CD4-positive, CD25-positive, alpha-beta regulatory T cell (primary cell): Measurements from ENCODE around the gene EFTUD2. TPM values are rescaled to one million over a fixed set of nuclear protein-coding genes. Genes with fewer than 3 reads are reported as not detected.

Experiments
- ATAC-seq, 2 donors: fragments of 150-1000 bp; cut with Tn5 transposase; one replicate each; pipeline ENCODE4 v1.10.0; 2021; ENCODE audit warnings: low read depth in 2 of 2, moderate number of reproducible peaks in 2 of 2, moderate library complexity in 1 of 2
- DNase-seq, 3 donors: peaks; one replicate each; pipeline versions ENCODE4 v3.0.0 to v3.0.0-alpha.2; 2012 to 2022; ENCODE audit warnings: mixed read lengths in 1 of 3
- H3K27ac ChIP-seq: one replicate; pipeline ENCODE4 v1.7.0; 2013; ENCODE audit warnings: mild to moderate bottlenecking, low read length; ENCODE audit not compliant: insufficient read depth, poor library complexity, severe bottlenecking
- H3K27me3 ChIP-seq: one replicate; pipeline ENCODE4 v1.7.0; 2013; ENCODE audit warnings: low read length; ENCODE audit not compliant: control insufficient read depth, insufficient read depth
- H3K36me3 ChIP-seq: one replicate; pipeline ENCODE4 v1.7.0; 2013; ENCODE audit warnings: mild to moderate bottlenecking, low read length, moderate library complexity; ENCODE audit not compliant: control insufficient read depth, insufficient read depth
- H3K4me1 ChIP-seq: 2 replicates; pipeline ENCODE4 v1.7.0; 2013; ENCODE audit warnings: mild to moderate bottlenecking, low read length; ENCODE audit not compliant: insufficient read depth, control insufficient read depth, poor library complexity, severe bottlenecking
- H3K4me3 ChIP-seq: one replicate; pipeline ENCODE4 v1.7.0; 2013; ENCODE audit warnings: low read depth, mild to moderate bottlenecking, low read length, moderate library complexity
- H3K9me3 ChIP-seq, 2 experiments: 1 replicate in 1 of 2; 2 replicates in 1 of 2; pipeline ENCODE4 v1.7.0; 2013; ENCODE audit warnings: low read length in 2 of 2, mild to moderate bottlenecking in 1 of 2, moderate library complexity in 1 of 2; ENCODE audit not compliant: control insufficient read depth in 2 of 2
- H3K27ac Mint-ChIP-seq, 3 donors: one replicate each; pipeline ENCODE4 v1.8.0; 2020 to 2022; ENCODE audit warnings: mild to moderate bottlenecking in 3 of 3, mixed read lengths in 3 of 3, moderate library complexity in 2 of 3
- H3K27me3 Mint-ChIP-seq: one replicate; pipeline ENCODE4 v1.8.0; 2022; ENCODE audit warnings: mild to moderate bottlenecking, mixed read lengths
- H3K36me3 Mint-ChIP-seq: one replicate; pipeline ENCODE4 v1.8.0; 2020; ENCODE audit warnings: mixed read lengths
- H3K4me1 Mint-ChIP-seq, 4 donors: one replicate each; pipeline ENCODE4 v1.8.0; 2020 to 2022; ENCODE audit warnings: mixed read lengths in 4 of 4, mild to moderate bottlenecking in 1 of 4
- H3K4me3 Mint-ChIP-seq, 4 donors: one replicate each; pipeline ENCODE4 v1.8.0; 2020 to 2022; ENCODE audit warnings: mild to moderate bottlenecking in 4 of 4, mixed read lengths in 4 of 4, moderate library complexity in 3 of 4
- H3K9me3 Mint-ChIP-seq, 7 donors: one replicate each; pipeline ENCODE4 v1.8.0; 2020 to 2022; ENCODE audit warnings: mixed read lengths in 7 of 7, mild to moderate bottlenecking in 3 of 7, moderate library complexity in 2 of 7
- polyA plus RNA-seq, 4 donors: library from polyadenylated mRNA; unstranded; fragments of 300-500 nt; fragmentation: Illumina TruSeq; gene quantifications; one replicate each; pipeline ENCODE4 v1.2.3, GENCODE V29; 2021
- total RNA-seq: library from RNA; stranded (reverse); gene quantifications from one replicate; pipeline ENCODE4 v1.2.3, GENCODE V29; 2022

Gene EFTUD2
- total and polyA plus RNA-seq, 5 donors from 2014 or later: 58.8 to 111 (median 79.3) TPM

GRCh38 chr17:44922746-44923470 lies 23.7 kb upstream of the EFTUD2 start:
- Mint-ChIP-seq H3K27ac (no peak overlapping the region), H3K27me3 (peaks cover 9% of the 10 kb centered on the region), H3K4me1 (no peaks in the 10 kb centered on the region), H3K36me3 (no peaks in the 10 kb centered on the region), H3K4me3 (no peak overlapping the region), H3K9me3 (no peaks in the 10 kb centered on the region)
- ATAC-seq (no peak), DNase-seq (no peak)
- Histone ChIP-seq H3K9me3 (no peaks in the 10 kb centered on the region), H3K36me3 (no peaks in the 10 kb centered on the region), H3K27me3 (no peaks in the 10 kb centered on the region), H3K4me3 (no peak overlapping the region), H3K4me1 (no peaks in the 10 kb centered on the region), H3K27ac (no peak overlapping the region)

- no peak overlapping the region for H3K27ac ChIP-seq
- H3K4me3 ChIP-seq: no peak overlapping the region
- Mint-ChIP-seq H3K9me3 (no peaks in the 10 kb centered on the region), H3K27me3 (peaks cover 9% of the 10 kb centered on the region), H3K4me1 (no peaks in the 10 kb centered on the region), H3K36me3 (no peaks in the 10 kb centered on the region), H3K27ac (no peak overlapping the region), H3K4me3 (no peak overlapping the region)
- no peaks in the 10 kb centered on the region for H3K9me3 ChIP-seq
- H3K4me1 ChIP-seq: no peaks in the 10 kb centered on the region
- no peak for ATAC-seq
- DNase-seq: no peak
- no peaks in the 10 kb centered on the region for H3K27me3 ChIP-seq
- no peaks in the 10 kb centered on the region for H3K36me3 ChIP-seq
These were observed 22.9 kb upstream of the EFTUD2 start for GRCh38 chr17:44922136-44922535.

- H3K36me3 ChIP-seq: no peaks in the 10 kb centered on the region
- ATAC-seq (no peak), DNase-seq (no peak)
- no peaks in the 10 kb centered on the region for H3K27me3 ChIP-seq
- H3K27ac ChIP-seq: no peak overlapping the region
- no peaks in the 10 kb centered on the region for H3K9me3 Mint-ChIP-seq
- H3K4me3 ChIP-seq: no peak overlapping the region
- no peaks in the 10 kb centered on the region for H3K4me1 Mint-ChIP-seq
- H3K9me3 ChIP-seq: no peaks in the 10 kb centered on the region
- no peaks in the 10 kb centered on the region for H3K4me1 ChIP-seq
- peaks cover 12% of the 10 kb centered on the region for H3K27me3 Mint-ChIP-seq
- no peaks in the 10 kb centered on the region for H3K36me3 Mint-ChIP-seq
- H3K4me3 Mint-ChIP-seq: no peak overlapping the region
- peak overlapping the region in 1 of 3 donors; percentile 32 for H3K27ac Mint-ChIP-seq
These were observed 22.1 kb upstream of the EFTUD2 start for GRCh38 chr17:44921122-44921882.

GRCh38 chr17:44920565-44920940 lies 21.3 kb upstream of the EFTUD2 start:
- no peak overlapping the region for H3K4me3 ChIP-seq
- Mint-ChIP-seq H3K4me1 (no peaks in the 10 kb centered on the region), H3K4me3 (no peak overlapping the region), H3K27ac (no peak overlapping the region), H3K27me3 (peaks cover 13% of the 10 kb centered on the region), H3K9me3 (no peaks in the 10 kb centered on the region), H3K36me3 (no peaks in the 10 kb centered on the region)
- ATAC-seq (no peak), DNase-seq (no peak)
- H3K27ac ChIP-seq: no peak overlapping the region
- no peaks in the 10 kb centered on the region for H3K4me1 ChIP-seq
- H3K36me3 ChIP-seq: no peaks in the 10 kb centered on the region
- no peaks in the 10 kb centered on the region for H3K9me3 ChIP-seq
- H3K27me3 ChIP-seq: no peaks in the 10 kb centered on the region

- Mint-ChIP-seq H3K9me3 (no peaks in the 10 kb centered on the region), H3K36me3 (no peaks in the 10 kb centered on the region), H3K27me3 (peaks cover 13% of the 10 kb centered on the region), H3K27ac (no peak overlapping the region), H3K4me3 (no peak overlapping the region), H3K4me1 (no peaks in the 10 kb centered on the region)
- H3K27me3 ChIP-seq: no peaks in the 10 kb centered on the region
- peak; percentile 52 to 77 (median 63) for DNase-seq
- H3K36me3 ChIP-seq: no peaks in the 10 kb centered on the region
- no peaks in the 10 kb centered on the region for H3K9me3 ChIP-seq
- peak; percentile 78 to 82 for ATAC-seq
- no peak overlapping the region for H3K27ac ChIP-seq
- no peaks in the 10 kb centered on the region for H3K4me1 ChIP-seq
- H3K4me3 ChIP-seq: no peak overlapping the region
These were observed 20.8 kb upstream of the EFTUD2 start for GRCh38 chr17:44919885-44920564.

- Mint-ChIP-seq H3K27ac (no peak overlapping the region), H3K36me3 (no peaks in the 10 kb centered on the region), H3K4me3 (no peak overlapping the region), H3K4me1 (peaks cover 0 to 2% (median 0%) of the 10 kb centered on the region in 4 donors), H3K9me3 (no peaks in the 10 kb centered on the region), H3K27me3 (peaks cover 13% of the 10 kb centered on the region)
- no peaks in the 10 kb centered on the region for H3K27me3 ChIP-seq
- no peak overlapping the region for H3K4me3 ChIP-seq
- ATAC-seq (no peak), DNase-seq (no peak)
- no peaks in the 10 kb centered on the region for H3K36me3 ChIP-seq
- no peaks in the 10 kb centered on the region for H3K4me1 ChIP-seq
- no peaks in the 10 kb centered on the region for H3K9me3 ChIP-seq
- H3K27ac ChIP-seq: no peak overlapping the region
These were observed 20.2 kb upstream of the EFTUD2 start for GRCh38 chr17:44919411-44919810.

- no peak for DNase-seq
- Histone ChIP-seq H3K27ac (no peak overlapping the region), H3K4me3 (no peak overlapping the region), H3K36me3 (no peaks in the 10 kb centered on the region), H3K27me3 (no peaks in the 10 kb centered on the region), H3K9me3 (no peaks in the 10 kb centered on the region), H3K4me1 (no peaks in the 10 kb centered on the region)
- Mint-ChIP-seq H3K4me3 (no peak overlapping the region), H3K4me1 (peaks cover 0 to 10% (median 4%) of the 10 kb centered on the region in 4 donors), H3K36me3 (no peaks in the 10 kb centered on the region), H3K27me3 (peaks cover 20% of the 10 kb centered on the region), H3K9me3 (no peaks in the 10 kb centered on the region), H3K27ac (no peak overlapping the region)
- ATAC-seq: no peak
These were observed 18.8 kb upstream of the EFTUD2 start for GRCh38 chr17:44918006-44918405.
